HG03139 (cell line): ENCODE results near the gene PRND.
"Not testable (repeated sequence)": the region's sequence is repeated elsewhere in the genome, so short reads cannot be mapped to it uniquely, and the experiment has no call there.

Experiments
- ATAC-seq: cut with Tn5 transposase; IDR thresholded peaks from one replicate; pipeline ENCODE4 v1.9.1; 2021; ENCODE audit not compliant: unreplicated experiment

The PRND gene

GRCh38 chr20:4721719-4722118 lies at the start of gene PRND:
TSS of gene PRND (plus strand) at chr20:4721909. CDS start at chr20:4724552, 2,643 bp downstream.
- no peak for ATAC-seq

GRCh38 chr20:4672948-4673347 lies 48.8 kb upstream of the PRND start:
- ATAC-seq, result no peak

DNA sequence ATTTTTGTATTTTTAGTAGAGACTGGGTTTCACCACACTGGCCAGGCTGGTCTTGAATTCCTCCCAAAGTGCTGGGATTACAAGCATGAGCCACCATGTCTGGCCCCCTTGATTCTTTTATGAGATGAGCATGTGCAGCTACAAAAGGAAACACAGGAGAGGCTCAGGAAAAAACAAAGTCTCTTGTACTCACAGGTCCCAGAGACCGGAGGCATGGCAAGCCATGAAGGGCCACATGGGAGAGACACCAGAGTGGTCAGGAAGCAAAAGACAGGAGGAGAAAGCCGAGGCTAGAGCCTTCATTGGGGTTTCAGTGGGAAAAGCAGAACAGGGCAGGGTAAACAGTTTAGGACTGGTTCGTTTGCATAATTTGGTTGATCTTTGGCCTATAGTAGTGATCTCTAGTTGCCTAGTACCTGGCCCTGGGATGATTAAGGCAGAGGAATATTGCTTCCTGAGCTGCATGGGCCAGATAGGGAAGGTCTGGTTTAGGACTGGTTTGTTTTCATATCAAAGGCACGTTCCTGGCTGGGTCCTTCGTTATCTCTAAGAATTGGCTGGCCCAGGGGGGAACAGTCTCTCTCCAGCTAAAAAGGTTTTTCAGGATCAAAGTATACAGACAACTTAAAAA lies 48.2 kb upstream of the PRND start:
- no peak for ATAC-seq

- no peak for ATAC-seq
These were observed 47.0 kb upstream of the PRND start for GRCh38 chr20:4674672-4675071.

- no peak for ATAC-seq
These were observed 43.9 kb upstream of the PRND start for GRCh38 chr20:4677846-4678245.

DNA sequence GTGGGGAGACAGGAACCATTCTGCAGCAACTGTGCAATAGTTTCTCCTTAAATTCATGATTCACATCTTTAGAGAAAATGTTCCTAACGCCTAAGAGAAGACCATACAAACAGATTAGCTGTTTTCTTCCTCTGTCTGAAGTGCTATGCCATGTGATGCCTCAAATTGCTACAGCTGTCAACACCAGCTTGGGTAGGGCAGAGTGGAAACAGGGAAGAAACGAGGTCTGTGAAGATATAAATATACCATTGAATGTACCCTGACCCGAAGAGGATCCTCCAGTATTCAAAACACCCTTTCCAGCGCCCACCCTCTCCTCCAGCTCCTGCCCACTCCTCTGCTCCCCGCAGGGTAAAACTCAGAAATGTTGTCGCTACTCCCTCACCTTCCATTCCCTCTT lies 40.3 kb upstream of the PRND start:
- ATAC-seq, result no peak

- no peak for ATAC-seq
These were observed 39.7 kb upstream of the PRND start for GRCh38 chr20:4681991-4682401.

- no peak for ATAC-seq
These were observed 39.0 kb upstream of the PRND start for GRCh38 chr20:4682682-4683081.

- ATAC-seq, result no peak
These were observed 38.4 kb upstream of the PRND start for GRCh38 chr20:4683261-4683660.

DNA sequence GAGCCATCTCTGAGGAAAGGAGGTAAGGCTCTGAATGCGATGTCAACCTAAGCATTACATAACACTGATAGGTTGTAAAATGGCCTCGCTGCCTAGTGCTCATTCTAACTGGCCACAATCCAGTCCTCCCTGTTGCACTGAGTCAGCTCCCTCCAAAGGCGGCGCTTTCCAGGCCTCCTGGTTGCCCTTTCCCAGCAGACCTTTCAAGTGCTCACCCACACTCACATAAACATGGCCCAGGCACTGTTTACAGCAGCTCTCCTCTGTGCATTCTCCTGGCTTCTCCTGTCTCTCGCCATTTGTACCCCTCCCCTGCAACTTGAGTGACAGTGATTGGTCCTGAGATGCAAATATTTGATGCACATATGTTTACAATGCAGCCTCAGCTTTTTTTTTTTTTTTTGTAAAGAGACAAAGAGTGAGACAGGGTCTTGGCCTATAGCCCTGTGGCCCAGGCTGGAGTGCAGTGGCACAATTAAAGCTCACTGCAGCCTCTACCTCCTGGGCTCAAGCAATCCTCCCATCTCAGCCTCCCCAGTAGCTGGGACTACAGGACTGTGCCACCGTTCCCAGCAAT lies 36.8 kb upstream of the PRND start:
- ATAC-seq, result no peak

DNA sequence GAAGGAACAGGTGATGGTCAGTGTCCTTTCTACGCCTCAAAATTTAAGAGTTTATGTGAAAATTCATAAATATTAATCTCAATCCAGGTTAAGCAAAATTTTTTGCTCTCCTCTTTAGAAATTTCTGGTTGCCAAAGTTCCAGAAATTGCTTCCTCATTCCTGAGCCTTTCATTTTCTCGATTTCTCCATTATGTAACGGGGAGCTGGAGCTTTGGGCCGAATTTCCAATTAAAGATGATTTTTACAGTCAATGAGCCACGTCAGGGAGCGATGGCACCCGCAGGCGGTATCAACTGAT lies 35.8 kb upstream of the PRND start:
- ATAC-seq, result no peak

DNA sequence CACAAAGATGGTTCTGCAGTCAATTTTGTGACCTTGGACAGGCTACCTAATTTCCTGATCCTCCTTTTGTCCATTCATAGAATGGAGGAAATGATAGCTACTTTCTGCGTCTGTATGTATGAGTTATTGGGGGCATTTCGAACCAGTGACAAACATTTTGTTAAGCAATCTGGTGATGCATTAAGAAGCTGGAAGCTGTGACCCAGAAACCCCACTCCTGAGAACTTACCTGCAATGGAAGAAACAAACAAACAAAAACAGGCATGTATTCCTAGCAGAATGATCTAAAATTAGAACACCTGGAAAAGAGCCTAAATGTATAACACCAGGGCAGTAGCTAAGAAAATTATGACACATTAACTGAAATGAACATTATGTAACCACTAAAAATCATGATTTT lies 33.4 kb upstream of the PRND start:
- ATAC-seq, result no peak

DNA sequence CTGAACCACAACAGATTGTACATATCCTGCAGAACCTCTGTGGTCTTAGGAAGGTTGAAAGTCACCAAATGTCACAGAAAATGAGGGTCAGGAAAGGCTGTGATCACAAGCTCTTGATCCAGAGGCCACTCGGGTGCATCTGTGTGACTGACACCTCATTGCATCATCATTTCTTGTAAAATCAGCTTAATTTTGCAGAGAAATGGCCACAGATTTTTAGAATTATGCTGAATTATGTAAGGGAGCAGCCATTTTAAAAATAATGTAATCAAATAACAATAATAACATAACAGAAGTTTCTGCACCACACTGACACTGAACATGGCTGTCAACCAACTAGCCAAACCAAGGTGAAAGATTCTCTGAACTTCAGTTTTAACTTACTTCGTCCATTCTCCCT lies 32.5 kb upstream of the PRND start:
- ATAC-seq, result no peak

DNA sequence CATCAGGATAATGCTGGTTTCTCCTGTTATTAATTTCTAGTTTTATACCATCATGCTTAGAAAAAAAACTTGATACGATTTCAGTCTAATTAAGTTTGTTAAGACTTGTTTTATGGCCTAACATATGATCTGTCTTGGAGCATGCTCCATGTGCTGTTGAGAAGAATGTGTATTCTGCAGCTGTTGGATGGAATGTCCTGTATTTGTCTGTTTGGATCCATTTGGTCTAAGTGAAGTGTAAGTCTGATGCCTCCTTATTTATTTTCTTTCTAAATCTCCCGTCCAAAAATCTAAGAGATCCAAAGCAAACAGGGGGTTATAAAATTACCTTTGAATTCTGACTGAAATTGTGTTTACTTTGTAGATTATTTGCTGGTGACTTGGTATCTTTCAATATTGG lies 30.0 kb upstream of the PRND start:
- ATAC-seq, result no peak

- no peak for ATAC-seq
These were observed 27.6 kb upstream of the PRND start for GRCh38 chr20:4694076-4694475.

DNA sequence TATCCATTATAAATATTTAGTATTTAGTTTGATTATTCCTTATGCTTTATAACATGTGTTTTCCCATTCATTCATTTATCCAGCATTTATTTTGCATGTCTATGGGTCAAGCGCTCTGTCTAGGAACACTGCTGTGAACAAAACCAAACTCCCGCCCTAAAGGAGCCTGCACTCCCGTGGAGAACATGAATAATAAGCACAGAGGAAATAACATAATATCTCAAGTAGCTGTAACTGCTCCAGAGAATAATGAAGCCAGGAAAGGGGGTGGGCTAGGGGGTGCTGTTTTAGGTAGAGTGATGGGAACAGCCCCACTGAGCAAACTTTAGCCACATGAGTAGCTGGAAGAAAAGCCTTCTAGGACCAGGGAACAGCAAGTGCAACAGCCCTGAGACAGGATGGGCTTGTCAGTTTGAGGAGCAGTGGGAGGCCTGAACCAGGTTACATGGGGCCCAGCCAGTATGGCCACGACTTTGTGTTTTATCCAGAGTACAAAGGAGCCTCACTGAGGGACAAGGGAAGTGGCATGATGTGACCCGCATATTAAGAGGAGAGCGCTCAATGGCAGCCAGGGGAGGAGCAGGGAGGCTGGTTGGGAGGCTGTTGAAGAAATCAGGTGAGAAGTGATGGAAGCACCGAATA lies 24.4 kb upstream of the PRND start:
- ATAC-seq, result no peak

DNA sequence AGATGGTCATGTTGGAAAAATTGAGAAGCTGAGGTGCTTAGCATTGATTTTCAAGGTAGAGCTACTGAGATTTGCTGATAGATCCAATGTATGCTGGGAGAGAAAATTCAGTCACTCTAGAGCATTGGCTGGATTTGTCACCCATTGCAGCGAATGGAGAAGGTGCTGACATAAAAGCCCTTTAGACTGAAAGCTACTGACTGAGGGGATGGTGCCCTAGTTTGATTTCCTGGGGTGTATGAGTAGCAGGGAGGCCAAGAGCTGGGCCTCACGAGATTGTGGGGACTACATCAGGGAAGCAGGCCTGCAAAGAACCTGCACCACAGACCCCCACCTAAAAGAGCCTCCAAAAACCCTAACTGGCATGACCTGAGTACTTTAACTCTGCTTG lies 23.9 kb upstream of the PRND start:
- ATAC-seq, result no peak

DNA sequence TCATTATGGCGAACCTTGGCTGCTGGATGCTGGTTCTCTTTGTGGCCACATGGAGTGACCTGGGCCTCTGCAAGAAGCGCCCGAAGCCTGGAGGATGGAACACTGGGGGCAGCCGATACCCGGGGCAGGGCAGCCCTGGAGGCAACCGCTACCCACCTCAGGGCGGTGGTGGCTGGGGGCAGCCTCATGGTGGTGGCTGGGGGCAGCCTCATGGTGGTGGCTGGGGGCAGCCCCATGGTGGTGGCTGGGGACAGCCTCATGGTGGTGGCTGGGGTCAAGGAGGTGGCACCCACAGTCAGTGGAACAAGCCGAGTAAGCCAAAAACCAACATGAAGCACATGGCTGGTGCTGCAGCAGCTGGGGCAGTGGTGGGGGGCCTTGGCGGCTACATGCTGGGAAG lies 22.5 kb upstream of the PRND start:
- ATAC-seq, result no peak

- no peak for ATAC-seq
These were observed 21.8 kb upstream of the PRND start for GRCh38 chr20:4699957-4700356.

- ATAC-seq, result no peak
These were observed 19.0 kb upstream of the PRND start for GRCh38 chr20:4702562-4703280.

DNA sequence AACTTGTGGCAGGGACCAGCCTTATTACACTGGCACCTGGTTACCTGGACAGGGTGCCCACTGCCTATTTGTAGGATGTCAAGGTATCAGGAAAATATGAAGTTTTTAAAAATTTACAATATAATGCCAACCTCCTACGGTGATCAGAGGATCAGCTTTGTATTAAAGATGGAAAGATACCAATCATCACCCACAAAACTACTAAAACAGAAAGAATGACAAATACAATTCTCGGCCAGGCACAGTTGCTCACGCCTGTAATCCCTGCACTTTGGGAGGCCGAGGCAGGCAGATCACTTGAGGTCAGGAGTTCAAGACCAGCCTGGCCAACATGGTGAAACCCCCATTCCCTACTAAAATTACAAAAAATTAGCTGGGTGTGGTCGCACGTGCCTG lies 18.4 kb upstream of the PRND start:
- no peak for ATAC-seq

DNA sequence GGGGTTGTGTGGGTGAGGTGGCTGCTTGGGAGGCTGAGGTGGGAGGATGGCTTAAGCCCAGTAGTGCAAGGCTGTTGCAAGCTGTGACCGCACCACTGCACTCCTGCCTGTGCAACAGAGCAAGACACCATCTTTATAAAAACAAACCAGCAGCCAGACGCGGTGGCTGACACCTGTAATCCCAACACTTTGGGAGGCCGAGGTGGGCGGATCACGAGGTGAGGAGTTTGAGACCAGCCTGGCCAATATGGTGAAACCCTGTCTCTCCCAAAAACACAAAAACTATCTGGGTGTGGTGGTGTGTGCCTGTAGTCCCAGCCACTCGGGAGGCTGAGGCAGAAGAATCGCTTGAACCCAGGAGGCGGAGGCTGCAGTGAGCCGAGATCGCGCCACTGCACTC lies 14.8 kb upstream of the PRND start:
- ATAC-seq, result not testable (repeated sequence)
